Hippocampal formation (tissue), 2 donors: ENCODE results near the gene IFT122.

Experiments
- DNase-seq, 2 donors: peaks; one replicate each; lab custom pipeline; 2025; lab: John Stamatoyannopoulos, UW

IFT122 gene

GRCh38 chr3:129441215-129441614, 1.2 kb downstream of the IFT122 start:
- no peak for DNase-seq

- DNase-seq: peak in 1 of 2 donors; percentile 64
Observed at GRCh38 chr3:129441782-129442181, 1.8 kb downstream of the IFT122 start.

- no peak for DNase-seq
Observed at GRCh38 chr3:129442486-129442885, 2.5 kb downstream of the IFT122 start.

GRCh38 chr3:129442947-129443346, 2.9 kb downstream of the IFT122 start:
- no peak for DNase-seq

GRCh38 chr3:129445471-129445870, 5.4 kb downstream of the IFT122 start:
- no peak for DNase-seq

GRCh38 chr3:129446926-129447325, 6.9 kb downstream of the IFT122 start:
- no peak for DNase-seq

- no peak for DNase-seq
Observed at GRCh38 chr3:129448186-129448895, 8.3 kb downstream of the IFT122 start.

- no peak for DNase-seq
Observed at GRCh38 chr3:129449279-129450115, 9.5 kb downstream of the IFT122 start.

- DNase-seq: no peak
Observed at GRCh38 chr3:129453732-129454131, 13.7 kb downstream of the IFT122 start.

GRCh38 chr3:129460155-129460554, 20.1 kb downstream of the IFT122 start:
- DNase-seq: no peak

- DNase-seq: no peak
Observed at GRCh38 chr3:129460572-129460971, 20.5 kb downstream of the IFT122 start.

- DNase-seq: peak in 1 of 2 donors; percentile 24
Observed at GRCh38 chr3:129461022-129461421, 21.0 kb downstream of the IFT122 start.

GRCh38 chr3:129461461-129462146, 21.6 kb downstream of the IFT122 start:
- no peak for DNase-seq

GRCh38 chr3:129462361-129462968, 22.4 kb downstream of the IFT122 start:
- no peak for DNase-seq

GRCh38 chr3:129463094-129463493, 23.1 kb downstream of the IFT122 start:
- no peak for DNase-seq

GRCh38 chr3:129463716-129464115, 23.7 kb downstream of the IFT122 start:
- DNase-seq: no peak

- no peak for DNase-seq
Observed at GRCh38 chr3:129467932-129468331, 27.9 kb downstream of the IFT122 start.

- DNase-seq: no peak
Observed at GRCh38 chr3:129469026-129469425, 29.0 kb downstream of the IFT122 start.

- DNase-seq: no peak
Observed at GRCh38 chr3:129470861-129471260, 30.8 kb downstream of the IFT122 start.

GRCh38 chr3:129473067-129473768, 33.2 kb downstream of the IFT122 start:
- no peak for DNase-seq

- DNase-seq: no peak
Observed at GRCh38 chr3:129473769-129474152, 33.7 kb downstream of the IFT122 start.
